GM06990 (cell line): ENCODE data around the gene OR5C1.

Experiments
- DNase-seq: peaks from one replicate; pipeline ENCODE4 v3.0.0-alpha.2; 2011; ENCODE audit not compliant: insufficient read length; ENCODE audit errors: extremely low read depth
- H3K27me3 ChIP-seq: replicated peaks from 2 replicates; pipeline ENCODE4 v1.6.0; 2011; ENCODE audit warnings: low read length; ENCODE audit not compliant: control insufficient read depth, insufficient read depth
- H3K36me3 ChIP-seq: 2 replicates; pipeline ENCODE4 v1.5.1; 2011; ENCODE audit warnings: low read length; ENCODE audit not compliant: control insufficient read depth, insufficient read depth
- H3K4me3 ChIP-seq: replicated peaks from 2 replicates; pipeline ENCODE4 v1.5.1; 2011; ENCODE audit warnings: low read depth, mild to moderate bottlenecking, control low read depth, low read length
- CTCF ChIP-seq: IDR thresholded peaks from 2 replicates; pipeline ENCODE4 v1.5.1; 2011; ENCODE audit warnings: low read length, control low read depth, mild to moderate bottlenecking, inconsistent platforms; ENCODE audit not compliant: insufficient read depth, poor library complexity, severe bottlenecking

The OR5C1 gene

GRCh38 chr9:122777935-122778627 lies 10.7 kb upstream of the OR5C1 start:
- DNase-seq: no peak
- TF ChIP-seq CTCF: no peak
- Histone ChIP-seq H3K36me3 (no peaks in the 10 kb centered on the region), H3K4me3 (no peak overlapping the region), H3K27me3 (no peaks in the 10 kb centered on the region; the same call in 1 of the 2 replicates)

DNA sequence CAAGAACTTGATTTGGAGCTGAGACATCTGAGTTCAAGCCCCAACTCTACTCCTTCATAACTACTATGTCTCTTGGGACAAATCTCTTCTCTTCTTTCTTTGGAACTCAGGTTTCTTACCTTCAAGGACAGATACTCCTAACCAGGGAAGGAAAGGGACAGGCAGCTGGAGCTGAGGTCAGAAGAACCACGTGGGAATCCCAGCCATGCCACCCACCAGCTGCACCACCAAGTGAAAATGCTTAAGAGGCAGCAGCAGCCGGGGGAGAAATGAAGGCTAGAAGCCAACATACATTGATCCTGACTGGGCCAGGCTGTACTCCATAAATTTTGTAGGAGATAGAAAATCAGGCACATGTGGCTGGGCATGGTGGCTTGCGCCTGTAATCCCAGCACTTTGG lies 9.6 kb upstream of the OR5C1 start:
- Histone ChIP-seq H3K27me3 (no peaks in the 10 kb centered on the region; the same call in 1 of the 2 replicates), H3K36me3 (no peaks in the 10 kb centered on the region), H3K4me3 (no peak overlapping the region)
- no peak for DNase-seq
- no peak for TF ChIP-seq CTCF

GRCh38 chr9:122780026-122780425 lies 8.7 kb upstream of the OR5C1 start:
- Histone ChIP-seq H3K27me3 (no peaks in the 10 kb centered on the region; the same call in 1 of the 2 replicates), H3K36me3 (no peaks in the 10 kb centered on the region), H3K4me3 (no peak overlapping the region)
- TF ChIP-seq CTCF: no peak
- no peak for DNase-seq

- H3K27me3 ChIP-seq: no peaks in the 10 kb centered on the region; the same call in 1 of the 2 replicates
- TF ChIP-seq CTCF: no peak
- DNase-seq: no peak
- no peaks in the 10 kb centered on the region for H3K36me3 ChIP-seq
- H3K4me3 ChIP-seq: no peak overlapping the region
These were observed 7.1 kb upstream of the OR5C1 start for GRCh38 chr9:122781671-122782070.

DNA sequence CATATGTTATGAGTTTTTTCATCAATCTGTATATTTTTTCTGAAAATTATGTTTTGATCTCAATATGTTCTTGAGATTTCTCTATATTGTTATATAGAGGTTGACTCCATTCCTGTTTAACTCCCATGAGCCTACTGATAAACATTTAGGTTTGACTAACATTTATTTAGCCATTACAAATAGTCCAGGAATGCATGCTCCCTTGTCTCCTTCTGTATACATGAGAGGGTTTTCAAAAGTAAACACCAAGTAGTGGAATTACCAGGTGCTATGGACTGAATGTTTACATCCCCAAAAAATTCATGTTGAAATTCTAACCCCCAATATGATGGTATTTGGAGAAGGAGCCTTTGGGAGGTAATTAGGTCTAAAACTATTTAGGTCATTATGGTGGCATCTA lies 3.5 kb upstream of the OR5C1 start:
- H3K27me3 ChIP-seq: no peaks in the 10 kb centered on the region
- H3K36me3 ChIP-seq: no peaks in the 10 kb centered on the region
- DNase-seq: no peak
- TF ChIP-seq CTCF: no peak
- H3K4me3 ChIP-seq: no peak overlapping the region

- H3K36me3 ChIP-seq: no peaks in the 10 kb centered on the region
- H3K4me3 ChIP-seq: no peak overlapping the region
- no peak for TF ChIP-seq CTCF
- no peaks in the 10 kb centered on the region for H3K27me3 ChIP-seq
- DNase-seq: no peak
These were observed 2.4 kb upstream of the OR5C1 start for GRCh38 chr9:122786338-122786737.
